T-helper 22 cell (primary cell): Measurements from ENCODE around the gene PCP2.

Source experiments
- DNase-seq: peaks from one replicate; pipeline ENCODE4 v3.0.0-alpha.2; 2020; ENCODE audit warnings: low read depth

The PCP2 gene

DNA sequence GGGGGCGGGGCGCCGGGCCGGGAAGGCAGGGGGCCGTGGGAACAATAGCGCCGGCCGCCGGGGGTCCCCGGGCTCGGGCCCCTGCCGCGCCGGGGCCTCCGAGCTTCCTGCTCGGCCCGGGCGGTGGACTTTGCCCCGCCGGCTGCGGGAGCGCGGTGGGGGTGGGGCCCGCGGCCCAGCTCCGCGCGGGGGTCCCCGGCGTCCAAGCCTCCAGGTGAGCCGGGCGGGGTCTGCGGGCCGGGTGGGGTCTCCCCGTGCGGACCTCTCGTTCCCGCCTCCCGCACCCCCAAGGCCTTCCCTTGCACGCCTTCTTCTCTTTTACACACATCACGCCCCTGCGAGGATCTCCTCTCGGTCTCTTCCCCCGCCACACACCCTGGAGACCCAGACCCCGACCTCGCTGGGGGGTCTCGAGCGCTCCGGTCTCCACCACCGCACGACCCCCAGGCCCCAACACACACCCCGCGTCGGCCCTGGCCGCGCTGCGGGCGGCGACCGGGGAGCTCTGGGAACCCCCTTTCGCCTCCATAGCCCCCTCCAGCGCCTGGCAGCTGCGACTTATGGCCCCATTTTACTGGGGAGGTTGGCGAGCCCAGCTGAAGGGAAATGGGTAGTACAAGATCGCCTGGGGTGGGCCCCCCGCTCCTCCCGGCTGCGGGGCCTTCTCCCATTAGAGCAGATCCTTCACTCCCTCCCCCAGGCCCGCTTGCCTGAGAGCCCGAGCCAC is 37.1 kb downstream of the PCP2 start:
- DNase-seq: no peak

DNA sequence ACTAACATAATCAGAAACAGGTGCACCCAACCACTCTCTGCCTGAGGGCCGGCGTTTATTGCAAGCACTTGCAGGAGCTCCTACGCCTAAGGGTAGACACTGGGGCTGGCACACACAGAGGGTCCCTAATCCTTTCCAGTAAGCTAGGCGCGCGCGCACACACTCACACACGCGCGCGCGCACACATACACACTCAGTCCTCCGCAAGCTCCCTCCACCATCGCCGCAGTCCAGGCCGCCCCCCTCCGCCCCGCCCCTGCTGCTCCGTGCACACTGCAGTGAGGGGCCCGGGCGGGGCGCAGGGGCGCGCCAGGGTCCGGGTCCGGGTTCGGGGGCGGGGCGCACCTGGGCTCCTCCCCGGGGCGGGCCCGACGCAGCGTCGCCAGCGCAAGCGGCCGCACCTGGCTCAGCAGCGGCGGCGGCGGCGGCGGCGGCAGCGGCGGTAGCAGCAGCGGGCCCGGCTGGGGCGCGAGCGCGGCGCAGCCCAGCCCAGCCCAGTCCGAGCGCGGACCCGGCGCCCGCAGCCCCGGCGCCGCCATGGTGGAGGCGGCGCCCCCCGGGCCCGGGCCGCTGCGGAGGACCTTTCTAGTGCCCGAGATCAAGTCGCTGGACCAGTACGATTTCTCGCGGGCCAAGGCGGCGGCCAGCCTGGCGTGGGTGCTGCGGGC is 37.9 kb downstream of the PCP2 start, which contains the start of gene CAMSAP3:
CAMSAP3 (plus strand) TSS at position 398 of the 668 bp plus-strand sequence; CDS start at position 538, 140 bp downstream.
- no peak for DNase-seq

DNA sequence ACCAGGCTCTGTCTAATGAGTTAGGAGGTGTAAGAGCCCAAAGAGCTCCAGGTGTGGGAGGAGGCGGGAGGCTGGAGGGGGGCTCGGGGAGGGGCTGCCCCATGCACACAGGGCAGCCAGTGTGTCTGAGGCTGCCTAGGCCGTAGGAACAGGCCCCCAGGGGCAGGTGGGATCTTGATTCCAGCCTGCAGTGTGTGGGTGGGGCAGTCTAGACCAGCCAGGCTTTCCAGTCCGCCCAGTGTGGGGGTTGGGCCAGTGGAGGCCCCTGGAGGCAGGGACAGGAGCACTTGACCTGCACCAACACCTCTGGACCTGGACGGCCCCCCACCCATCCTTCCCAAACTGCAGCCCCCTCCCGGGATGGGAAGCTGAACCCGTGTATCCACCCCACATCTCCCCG is 43.3 kb downstream of the PCP2 start:
- DNase-seq: no peak

DNA sequence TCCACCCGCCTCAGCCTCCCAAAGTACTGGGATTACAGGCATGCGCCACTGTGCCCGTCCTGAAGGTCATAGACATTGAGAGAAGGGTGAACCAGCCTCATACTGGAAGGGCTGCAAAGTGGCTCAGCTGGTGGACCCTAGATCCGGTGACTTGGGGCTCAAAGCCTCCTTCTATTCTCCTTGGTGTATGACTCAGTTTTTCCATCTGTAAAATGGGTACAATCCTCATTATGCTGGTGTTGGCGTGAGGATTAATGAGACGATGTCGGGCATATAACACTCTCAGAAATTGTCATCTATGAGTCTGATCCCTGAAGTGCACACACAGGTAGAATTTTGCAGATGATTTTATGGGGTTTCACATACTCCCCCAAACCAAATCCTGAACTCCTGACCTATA is 43.7 kb downstream of the PCP2 start:
- DNase-seq: no peak

DNA sequence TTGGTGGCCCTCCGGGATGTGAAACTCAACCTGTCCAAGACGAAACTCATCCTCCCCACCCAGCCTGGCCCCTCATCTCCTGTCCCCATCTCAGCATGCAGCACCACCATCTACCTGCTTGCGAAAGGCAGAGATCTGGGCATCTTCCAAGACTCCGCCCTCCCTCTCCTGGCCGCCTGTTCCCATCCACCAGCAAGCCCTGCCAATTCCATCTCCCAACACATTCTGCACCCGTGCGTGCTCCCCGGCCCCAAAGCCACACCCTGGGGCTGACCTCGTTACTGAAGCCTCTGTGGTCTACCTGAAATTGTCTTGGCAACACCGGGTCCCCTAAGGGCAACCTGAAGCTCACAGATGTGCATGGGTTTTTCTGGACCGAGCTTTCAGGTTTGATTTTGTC is 51.1 kb downstream of the PCP2 start:
- DNase-seq: no peak
